HG02623 (cell line): Measurements from ENCODE around the gene AGPAT3.

ENCODE experiments used
- ATAC-seq: cut with Tn5 transposase; IDR thresholded peaks from one replicate; pipeline ENCODE4 v1.9.1; 2021; ENCODE audit warnings: moderate library complexity; ENCODE audit not compliant: unreplicated experiment

The AGPAT3 gene

GRCh38 chr21:43921571-43921978, 56.6 kb downstream of the AGPAT3 start:
- no peak for ATAC-seq

- ATAC-seq, result no peak
Observed at GRCh38 chr21:43921979-43922945, 57.2 kb downstream of the AGPAT3 start.

- ATAC-seq, result no peak
Observed at GRCh38 chr21:43922949-43923348, 57.9 kb downstream of the AGPAT3 start.

GRCh38 chr21:43923391-43923790, 58.4 kb downstream of the AGPAT3 start:
- no peak for ATAC-seq

- ATAC-seq, result no peak
Observed at GRCh38 chr21:43924421-43925095, 59.5 kb downstream of the AGPAT3 start.

GRCh38 chr21:43925096-43925481, 60.1 kb downstream of the AGPAT3 start:
- no peak for ATAC-seq

- no peak for ATAC-seq
Observed at GRCh38 chr21:43925609-43926008, 60.6 kb downstream of the AGPAT3 start.

- ATAC-seq, result no peak
Observed at GRCh38 chr21:43926196-43926595, 61.2 kb downstream of the AGPAT3 start.

GRCh38 chr21:43927591-43928221, 62.7 kb downstream of the AGPAT3 start:
- ATAC-seq, result no peak

- ATAC-seq, result no peak
Observed at GRCh38 chr21:43928222-43929125, 63.5 kb downstream of the AGPAT3 start.

- no peak for ATAC-seq
Observed at GRCh38 chr21:43929217-43929971, 64.4 kb downstream of the AGPAT3 start.

- no peak for ATAC-seq
Observed at GRCh38 chr21:43930074-43930847, 65.2 kb downstream of the AGPAT3 start.

GRCh38 chr21:43930848-43931375, 65.9 kb downstream of the AGPAT3 start:
- no peak for ATAC-seq

- no peak for ATAC-seq
Observed at GRCh38 chr21:43931489-43931888, 66.5 kb downstream of the AGPAT3 start.

GRCh38 chr21:43932005-43932404, 67.0 kb downstream of the AGPAT3 start:
- no peak for ATAC-seq

- no peak for ATAC-seq
Observed at GRCh38 chr21:43933199-43933598, 68.2 kb downstream of the AGPAT3 start.

- ATAC-seq, result no peak
Observed at GRCh38 chr21:43933680-43934079, 68.7 kb downstream of the AGPAT3 start.

GRCh38 chr21:43934116-43934515, 69.1 kb downstream of the AGPAT3 start:
- ATAC-seq, result no peak
